GM19193 (cell line): ENCODE data around the gene TSHZ2.

Source experiments
- POLR2A ChIP-seq: IDR thresholded peaks from 4 replicates; pipeline ENCODE4 v1.6.1; 2011; ENCODE audit not compliant: insufficient read depth, insufficient read length; ENCODE audit errors: extremely low read depth

TSHZ2 gene

DNA sequence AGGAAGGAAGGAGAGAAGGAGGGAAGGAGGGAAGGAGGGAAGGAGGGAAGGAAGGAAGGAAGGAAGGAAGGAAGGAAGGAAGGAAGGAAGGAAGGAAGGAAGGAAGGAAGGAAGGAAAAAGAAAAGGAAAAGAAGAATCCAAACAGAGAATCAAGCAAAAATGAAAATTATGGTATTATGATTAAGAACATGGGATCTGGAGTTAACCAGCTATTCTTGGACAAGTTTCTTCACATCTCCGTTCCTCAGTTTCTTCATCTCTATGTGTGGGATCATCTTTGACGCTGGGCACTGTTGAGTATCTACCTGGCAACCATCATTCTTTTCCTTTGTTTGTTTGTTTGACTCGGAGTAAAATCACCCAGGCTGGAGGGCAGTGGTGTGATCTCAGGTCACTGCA, 549.9 kb downstream of the TSHZ2 start:
- no peak for TF ChIP-seq POLR2A

DNA sequence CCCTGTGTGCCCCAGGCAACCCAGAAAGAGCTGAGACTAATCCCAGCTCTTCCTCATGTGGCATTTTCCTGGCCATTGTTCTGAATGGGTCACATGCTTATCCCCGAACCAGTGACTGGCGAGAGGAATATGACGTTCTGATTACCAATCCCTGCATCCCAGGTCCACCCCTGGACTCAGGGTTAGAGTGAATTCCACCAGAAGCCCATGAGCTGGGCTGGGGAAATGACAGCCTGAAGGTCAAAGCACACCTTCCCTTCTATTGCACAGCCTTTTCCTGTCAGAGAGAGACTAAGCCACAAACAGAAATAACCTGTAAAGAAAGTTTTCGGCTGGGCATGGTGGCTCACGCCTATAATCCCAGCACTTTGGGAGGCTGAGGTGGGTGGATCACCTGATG, 550.5 kb downstream of the TSHZ2 start:
- TF ChIP-seq POLR2A: no peak

GRCh38 chr20:53524589-53525312, 552.6 kb downstream of the TSHZ2 start:
- no peak for TF ChIP-seq POLR2A

DNA sequence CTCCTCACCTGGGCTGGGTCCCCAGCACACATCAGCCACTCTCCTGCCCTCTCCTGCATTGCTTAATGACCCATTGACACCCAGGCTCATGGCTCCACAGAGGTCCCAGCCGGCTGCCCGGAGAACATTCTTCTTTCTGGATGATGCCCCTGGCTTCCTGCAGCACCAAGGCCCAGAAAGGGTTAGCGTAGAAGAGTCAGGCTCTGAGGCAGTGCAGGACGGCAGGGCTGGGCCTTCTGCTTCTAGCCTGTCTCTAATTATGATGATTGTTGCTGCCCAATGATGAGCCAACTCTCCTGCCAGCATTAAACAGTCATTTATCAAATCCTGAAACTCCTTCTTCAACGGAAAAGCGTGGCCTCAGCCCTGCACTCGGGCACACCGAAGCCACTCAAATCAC, 555.0 kb downstream of the TSHZ2 start:
- no peak for TF ChIP-seq POLR2A

DNA sequence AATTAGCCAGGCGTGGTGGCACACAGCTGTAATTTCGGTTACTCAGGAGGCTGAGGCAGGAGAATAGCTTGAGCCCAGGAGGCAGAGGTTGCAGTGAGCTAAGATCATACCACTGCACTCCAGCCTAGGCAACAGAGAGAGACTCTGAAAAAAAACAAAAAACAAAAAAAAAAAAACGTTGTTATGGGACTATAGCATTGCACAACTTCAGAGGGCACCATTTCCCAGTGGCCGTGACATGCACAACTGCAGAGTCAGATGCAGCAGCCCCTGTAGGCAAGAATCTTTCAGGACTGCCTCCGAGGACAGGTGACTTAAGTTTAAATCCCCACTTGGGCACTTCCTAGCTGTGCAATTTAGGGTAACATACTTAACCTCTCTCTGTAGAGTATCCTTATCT, 557.5 kb downstream of the TSHZ2 start:
- TF ChIP-seq POLR2A: no peak

GRCh38 chr20:53530440-53530839, 558.3 kb downstream of the TSHZ2 start:
- no peak for TF ChIP-seq POLR2A

- no peak for TF ChIP-seq POLR2A
Measured at GRCh38 chr20:53533500-53533899, 561.3 kb downstream of the TSHZ2 start.

DNA sequence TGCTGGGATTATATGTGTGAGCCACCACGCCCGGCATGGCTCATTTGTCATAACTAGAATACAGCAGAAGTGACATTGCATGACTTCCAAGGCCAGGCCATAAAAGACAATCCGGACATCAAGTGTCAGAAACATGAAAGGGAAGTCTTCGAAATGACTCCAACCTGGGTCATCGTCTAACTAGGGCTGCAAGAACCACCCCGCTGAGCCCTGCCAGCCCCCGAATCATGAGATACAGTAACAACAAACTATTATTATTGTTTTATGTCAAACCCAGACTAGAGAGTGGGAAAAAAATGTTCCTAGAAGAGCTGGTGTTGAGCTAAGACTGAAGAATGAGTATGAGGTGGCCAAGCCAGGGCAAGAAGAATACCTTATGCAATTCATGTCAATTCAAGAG, 561.9 kb downstream of the TSHZ2 start:
- no peak for TF ChIP-seq POLR2A

DNA sequence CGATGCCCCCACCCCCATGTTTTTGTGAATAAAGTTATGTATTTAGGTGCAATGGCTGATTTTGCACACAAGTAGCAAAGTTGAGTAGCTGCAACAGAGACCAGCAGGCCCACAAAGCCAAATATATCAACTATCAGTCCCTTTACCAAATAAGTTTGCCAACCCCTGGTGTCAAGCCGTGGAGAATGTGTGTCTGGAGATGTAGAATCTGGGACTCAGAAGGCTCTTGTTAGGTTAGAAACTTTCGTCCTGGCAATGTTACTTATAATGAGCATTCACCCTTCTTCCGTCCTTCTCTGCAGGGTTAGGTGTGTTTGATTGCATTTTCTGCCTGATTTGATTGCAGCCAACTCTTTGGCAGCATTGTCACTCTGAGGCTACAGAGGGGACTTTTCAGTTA, 563.7 kb downstream of the TSHZ2 start:
- TF ChIP-seq POLR2A: no peak

- TF ChIP-seq POLR2A: no peak
Measured at GRCh38 chr20:53539516-53539915, 567.4 kb downstream of the TSHZ2 start.
